Measurements from ENCODE around the gene CSNK1A1L. TPM values are rescaled to one million over a fixed set of nuclear protein-coding genes. Genes with fewer than 3 reads are reported as not detected.

The CSNK1A1L gene
- total and polyA plus RNA-seq, 2 of the 8 experiments (the other 6 are each of a cell fraction or from before 2014, with no cell fraction given): not detected

DNA sequence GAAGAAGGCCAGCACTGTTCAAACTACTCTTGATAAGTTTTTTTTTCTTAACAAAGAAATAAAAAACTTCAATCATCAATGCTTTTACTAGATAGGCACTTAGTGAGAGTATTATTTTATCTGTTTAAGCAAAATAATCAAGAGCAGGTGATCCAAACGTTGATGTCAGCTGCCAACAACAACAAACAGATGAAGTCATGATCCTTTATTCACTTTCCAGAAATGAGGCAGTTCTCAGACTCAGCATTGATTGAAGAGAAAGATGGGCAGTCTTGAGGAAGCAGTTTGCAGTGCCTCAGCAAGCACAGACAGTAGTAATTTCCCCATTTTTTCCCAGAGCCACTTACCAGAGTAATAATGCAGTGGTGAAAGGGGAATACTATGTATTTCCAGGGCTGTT lies 38.4 kb upstream of the CSNK1A1L start:
- TF ChIP-seq, protein P1, sequence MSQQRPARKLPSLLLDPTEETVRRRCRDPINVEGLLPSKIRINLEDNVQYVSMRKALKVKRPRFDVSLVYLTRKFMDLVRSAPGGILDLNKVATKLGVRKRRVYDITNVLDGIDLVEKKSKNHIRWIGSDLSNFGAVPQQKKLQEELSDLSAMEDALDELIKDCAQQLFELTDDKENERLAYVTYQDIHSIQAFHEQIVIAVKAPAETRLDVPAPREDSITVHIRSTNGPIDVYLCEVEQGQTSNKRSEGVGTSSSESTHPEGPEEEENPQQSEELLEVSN (IDR thresholded peaks at IDR 0.05): no peak
- no peak for TF ChIP-seq NRF1 (IDR thresholded peaks at IDR 0.05; ENCODE audit: low read depth, low read length)
- no peak for TF ChIP-seq NANOG (IDR thresholded peaks at IDR 0.05; ENCODE audit: insufficient read depth, low read depth, low read length, poor library complexity, severe bottlenecking)
- no peak for TF ChIP-seq SRF (IDR thresholded peaks at IDR 0.05; ENCODE audit: low read depth, low read length)
- TF ChIP-seq KDM4A (IDR thresholded peaks at IDR 0.05; ENCODE audit: low read depth, low read length, severe bottlenecking): no peak
- no peak for TF ChIP-seq CEBPB (IDR thresholded peaks at IDR 0.05; ENCODE audit: low read depth, low read length)
- no peak for TF ChIP-seq SP4 (IDR thresholded peaks at IDR 0.05; ENCODE audit: low read length)
- no peak for TF ChIP-seq HDAC2 (IDR thresholded peaks at IDR 0.05; ENCODE audit: borderline replicate concordance in 1 of 2, low read depth in 2 of 2, low read length in 2 of 2)
- TF ChIP-seq EGR1 (IDR thresholded peaks at IDR 0.05; ENCODE audit: borderline replicate concordance, low read depth, low read length): no peak
- TF ChIP-seq BACH1 (IDR thresholded peaks at IDR 0.05; ENCODE audit: low read length): no peak
- no peak for TF ChIP-seq EP300 (IDR thresholded peaks at IDR 0.05; ENCODE audit: borderline replicate concordance in 1 of 2, low read depth in 2 of 2, low read length in 2 of 2)
- no peak for TF ChIP-seq MAFK (IDR thresholded peaks at IDR 0.05; ENCODE audit: low read depth, low read length)
- Histone ChIP-seq H2BK20ac (ENCODE audit: low read length) (no peak overlapping the region), H3K4me3 (ENCODE audit: extremely low read depth in 1 of 4, insufficient read depth in 2 of 4, low read depth in 3 of 4, low read length in 4 of 4) (no peak overlapping the region), H2AK5ac (ENCODE audit: low read depth, low read length) (no peak overlapping the region), H2BK12ac (ENCODE audit: low read depth, low read length) (no peak overlapping the region), H2AFZ (ENCODE audit: low read length) (no peak overlapping the region), H3K18ac (ENCODE audit: extremely low read depth, low read length) (no peak overlapping the region), H3K4me2 (ENCODE audit: insufficient read depth in 1 of 2, low read depth in 2 of 2, low read length in 2 of 2) (no peak overlapping the region), H3K27ac (ENCODE audit: low read depth, low read length) (no peak overlapping the region), H2BK15ac (ENCODE audit: low read length) (no peak overlapping the region), H3K56ac (replicated peaks; ENCODE audit: insufficient read length, low read depth, low read length) (no peak overlapping the region), H4K20me1 (replicated peaks in 1 of 2; ENCODE audit: control insufficient read depth in 1 of 2, insufficient read depth in 2 of 2, low read length in 2 of 2) (no peaks in the 10 kb centered on the region), H3K9me3 (ENCODE audit: insufficient read depth in 2 of 2, low read depth in 1 of 2, low read length in 1 of 2) (no peaks in the 10 kb centered on the region), H3K79me2 (ENCODE audit: control insufficient read depth in 1 of 2, insufficient read depth in 2 of 2, low read length in 2 of 2) (no peaks in the 10 kb centered on the region), H3K4me1 (replicated peaks in 1 of 4; ENCODE audit: control insufficient read depth in 3 of 4, insufficient read depth in 4 of 4, low read length in 3 of 4) (no peaks in the 10 kb centered on the region), H2BK5ac (ENCODE audit: low read depth, low read length) (no peak overlapping the region), H4K8ac (ENCODE audit: extremely low read depth, insufficient read depth, low read length) (no peak overlapping the region), H3K9ac (replicated peaks in 1 of 4; ENCODE audit: extremely low read depth in 1 of 4, low read depth in 3 of 4, low read length in 3 of 4) (no peak overlapping the region), H3K36me3 (ENCODE audit: control insufficient read depth in 2 of 4, insufficient read depth in 4 of 4, low read length in 3 of 4) (no peaks in the 10 kb centered on the region), H3K23ac (ENCODE audit: insufficient read length) (no peak overlapping the region), H4K91ac (replicated peaks; ENCODE audit: insufficient read length, low read length) (no peak overlapping the region), H3K27me3 (replicated peaks in 1 of 4; ENCODE audit: control insufficient read depth in 3 of 4, extremely low read depth in 1 of 4, insufficient read depth in 3 of 4, low read length in 3 of 4) (no peaks in the 10 kb centered on the region), H3K79me1 (ENCODE audit: low read depth, low read length) (no peaks in the 10 kb centered on the region), H3K23me2 (ENCODE audit: low read depth, low read length) (no peaks in the 10 kb centered on the region), H4K5ac (ENCODE audit: insufficient read length, low read depth, low read length) (no peak overlapping the region), H3K14ac (ENCODE audit: insufficient read length) (no peak overlapping the region), H3K4ac (replicated peaks; ENCODE audit: insufficient read length, low read depth, low read length) (no peak overlapping the region), H2BK120ac (replicated peaks; ENCODE audit: low read depth, low read length) (no peak overlapping the region)
- ChIA-PET CTCF (ENCODE audit: partially characterized antibody) (no interaction called here), POLR2A (ENCODE audit: partially characterized antibody) (no interaction called here)
- WGBS, 2 experiments (ENCODE audit: extremely low coverage in 1 of 2, insufficient coverage in 1 of 2, insufficient read length in 1 of 2, insufficient replicate concordance in 2 of 2, low coverage in 1 of 2, low lambda C conversion rate in 2 of 2, missing lambda C conversion rate in 1 of 2): 75% methylated on average over 1 of the region's 1 CpG; no CpG with 5 or more reads in 1 of the 2 experiments
- no peak for DNase-seq (ENCODE audit: low read depth in 1 of 2, low spot score in 2 of 2)
- no peak for FAIRE-seq

Data from H1 (cell line).